HCT116 (cell line): Measurements from ENCODE around the gene GABRG1. TPM values are rescaled to one million over a fixed set of nuclear protein-coding genes. Genes with fewer than 3 reads are reported as not detected.

Experiments
- ATAC-seq: fragments of 200-7000 bp; cut with Tn5 transposase; 2 replicates; pipeline ENCODE4 v1.9.1; 2020; ENCODE audit warnings: mild to moderate bottlenecking, moderate library complexity
- BruUV-seq: library from RNA; stranded (reverse); fragments of 400-500 nt; replicated peaks from 2 replicates; lab custom pipeline; 2021; lab: Mats Ljungman, UMichigan
- CTCF ChIA-PET: fragments of 300-600 bp; sonication (Branson Sonifier 250); formaldehyde crosslinking; loops from one replicate; lab custom pipeline; 2021; ENCODE audit warnings: antibody characterized with exemption; lab: Charles Lee
- POLR2A ChIA-PET: fragments of 300-600, 350-600 bp; sonication (Branson Sonifier 250); formaldehyde crosslinking; loops from one replicate; lab custom pipeline; 2021; ENCODE audit warnings: antibody characterized with exemption; lab: Charles Lee
- RAD21 ChIA-PET, 2 experiments: fragments of 300-600 bp; sonication (Branson Sonifier 250); formaldehyde crosslinking; loops; one replicate each; lab custom pipeline; 2023; ENCODE audit warnings: low total read pairs in 2 of 2; ENCODE audit not compliant: uncharacterized antibody in 2 of 2, unreplicated experiment in 2 of 2, low non-redundant PET in 1 of 2; lab: Charles Lee
- DNase-seq: peaks from one replicate; pipeline ENCODE4 v3.0.0-alpha.2; 2010; ENCODE audit warnings: low read depth, low spot score
- H2AFZ ChIP-seq: fragments of 200-600 bp; shearing (Covaris generic), sonication (generic); 2 replicates; pipeline ENCODE4 v1.6.1; 2017; ENCODE audit warnings: low read depth, mixed run types, mixed read lengths, antibody characterized with exemption, low read length; ENCODE audit not compliant: poor library complexity, severe bottlenecking
- H3K27ac ChIP-seq: 2 replicates; pipeline ENCODE4 v1.5.1; 2012; ENCODE audit warnings: low read depth, low read length
- H3K27me3 ChIP-seq: fragments of 200-600 bp; sonication (generic); 2 replicates; pipeline ENCODE4 v1.6.1; 2016; ENCODE audit warnings: mixed run types, low read length, mixed read lengths; ENCODE audit not compliant: insufficient read depth
- H3K36me3 ChIP-seq, 2 experiments: fragments of 200-500 bp in 1 of 2; fragments of 200-600 bp in 1 of 2; sonication (Bioruptor generic) in 1 of 2; sonication (generic) in 1 of 2; 2 replicates each; pipeline versions ENCODE4 v1.5.1 to v1.6.1; 2014 to 2016; ENCODE audit warnings: low read length in 2 of 2, inconsistent platforms in 1 of 2, mixed read lengths in 1 of 2, mixed run types in 1 of 2; ENCODE audit not compliant: insufficient read depth in 2 of 2, control insufficient read depth in 1 of 2
- H3K4me1 ChIP-seq, 2 experiments: fragments of 200-600 bp in 1 of 2; sonication (generic) in 1 of 2; 2 replicates each; pipeline versions ENCODE4 v1.5.1 to v1.6.1; 2012 to 2017; ENCODE audit warnings: low read length in 2 of 2, inconsistent platforms in 1 of 2, mild to moderate bottlenecking in 1 of 2, mixed read lengths in 1 of 2, mixed run types in 1 of 2, moderate library complexity in 1 of 2; ENCODE audit not compliant: insufficient read depth in 2 of 2, control insufficient read depth in 1 of 2
- H3K4me2 ChIP-seq: fragments of 200-600 bp; sonication (generic); 2 replicates; pipeline ENCODE4 v1.6.1; 2017; ENCODE audit warnings: mixed run types, low read length, mixed read lengths
- H3K4me3 ChIP-seq, 2 experiments: fragments of 200-600 bp in 1 of 2; sonication (generic) in 1 of 2; replicated peaks in 1 of 2; 2 replicates each; pipeline ENCODE4 v1.5.1; 2011 to 2016; ENCODE audit warnings: low read length in 2 of 2, control low read depth in 1 of 2, low read depth in 1 of 2, mild to moderate bottlenecking in 1 of 2, mixed read lengths in 1 of 2, mixed run types in 1 of 2
- H3K79me2 ChIP-seq: fragments of 200-600 bp; sonication (generic); 2 replicates; pipeline ENCODE4 v1.6.1; 2017; ENCODE audit warnings: mild to moderate bottlenecking, mixed run types, low read length, moderate library complexity, mixed read lengths; ENCODE audit not compliant: insufficient read depth
- H3K9ac ChIP-seq: fragments of 200-600 bp; sonication (generic); 2 replicates; pipeline ENCODE4 v1.6.1; 2016; ENCODE audit warnings: low read length, mixed read lengths
- H3K9me2 ChIP-seq: fragments of 200-600 bp; sonication (generic), shearing (Covaris generic); 2 replicates; pipeline ENCODE4 v1.6.1; 2017; ENCODE audit warnings: mixed run types, mild to moderate bottlenecking, moderate library complexity; ENCODE audit not compliant: insufficient read depth
- H3K9me3 ChIP-seq, 2 experiments: fragments of 200-500 bp in 1 of 2; fragments of 200-600 bp in 1 of 2; sonication (Bioruptor generic) in 1 of 2; sonication (generic) in 1 of 2; 2 replicates each; pipeline ENCODE4 v1.6.1; 2014 to 2017; ENCODE audit warnings: low read length in 2 of 2, mixed read lengths in 2 of 2, inconsistent platforms in 1 of 2, low read depth in 1 of 2, mild to moderate bottlenecking in 1 of 2, mixed run types in 1 of 2, moderate library complexity in 1 of 2; ENCODE audit not compliant: control insufficient read depth in 1 of 2, insufficient read depth in 1 of 2
- H4K20me1 ChIP-seq: fragments of 200-600 bp; sonication (generic), shearing (Covaris generic); 2 replicates; pipeline ENCODE4 v1.6.1; 2017; ENCODE audit warnings: mixed run types, mild to moderate bottlenecking, moderate library complexity; ENCODE audit not compliant: insufficient read depth
- POLR2A ChIP-seq: IDR thresholded peaks from 2 replicates; pipeline ENCODE4 v1.7.0; 2011; ENCODE audit warnings: borderline replicate concordance; ENCODE audit not compliant: insufficient read depth, insufficient read length; ENCODE audit errors: extremely low read depth
- SRF ChIP-seq: IDR thresholded peaks from 2 replicates; pipeline ENCODE4 v1.6.1; 2012; ENCODE audit warnings: low read depth
- YY1 ChIP-seq: IDR thresholded peaks from 2 replicates; pipeline ENCODE4 v1.6.1; 2011; ENCODE audit warnings: low read length, low read depth, moderate library complexity, mild to moderate bottlenecking; ENCODE audit not compliant: insufficient replicate concordance; ENCODE audit errors: extremely low read depth
- intact Hi-C: fragments of 100-400 bp; cut with micrococcal nuclease; formaldehyde crosslinking; loops from 2 replicates; pipeline ENCODE4 v1.10.0; 2022
- total RNA-seq: library from RNA; stranded (reverse); gene quantifications from one replicate; pipeline ENCODE4 v1.2.1, GENCODE V29; 2021; ENCODE audit not compliant: unreplicated experiment
- TF ChIP-seq, protein P1 (sequence below): IDR thresholded peaks from 2 replicates; pipeline ENCODE4 v1.6.1; 2011; ENCODE audit warnings: mild to moderate bottlenecking, low read length, moderate library complexity; ENCODE audit not compliant: insufficient replicate concordance; ENCODE audit errors: extremely low read depth
- TF ChIP-seq, protein P2 (sequence below): IDR thresholded peaks from 2 replicates; pipeline ENCODE4 v1.6.1; 2012
- TF ChIP-seq, protein P3 (sequence below): IDR thresholded peaks from 2 replicates; pipeline ENCODE4 v1.6.1; 2012; ENCODE audit warnings: low read depth

GABRG1 gene
- total RNA-seq, 1 experiment from 2014 or later, result not detected

DNA sequence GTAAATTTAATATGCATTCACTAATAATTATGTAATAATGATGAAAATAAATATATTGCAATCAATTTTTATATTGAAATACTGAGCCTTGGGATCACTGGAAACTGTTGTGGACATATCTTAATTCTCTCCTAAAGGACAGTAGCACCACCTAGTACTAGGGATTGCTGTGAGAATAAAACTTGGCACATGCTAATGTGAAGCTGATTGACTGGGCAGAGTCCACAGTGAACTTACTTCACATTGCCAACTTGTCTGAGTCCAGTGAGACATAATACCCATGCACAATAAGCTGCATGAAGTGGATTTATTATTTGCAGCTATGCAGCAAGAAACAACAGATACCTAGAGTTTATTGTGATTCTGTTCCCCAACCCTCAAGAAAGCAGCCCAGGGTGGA is 131.1 kb downstream of the GABRG1 start:
- BruUV-seq, result no TSS peak
- no peak overlapping the region for H2AFZ ChIP-seq
- RAD21 ChIA-PET, result no interaction called here
- H3K9me3 ChIP-seq, result peaks cover 5 to 11% of the 10 kb centered on the region in 2 experiments; a peak in 3 of 4 replicates
- H3K4me2 ChIP-seq, result no peak overlapping the region
- H3K4me3 ChIP-seq, result no peak overlapping the region
- no peaks in the 10 kb centered on the region for H3K27me3 ChIP-seq
- intact Hi-C loops, result no loop called here
- no peaks in the 10 kb centered on the region for H3K9me2 ChIP-seq
- POLR2A ChIA-PET, result no interaction called here
- DNase-seq (no peak), ATAC-seq (no peak)
- CTCF ChIA-PET, result no interaction called here
- no peak overlapping the region for H3K27ac ChIP-seq
- H4K20me1 ChIP-seq, result no peaks in the 10 kb centered on the region
- no peak overlapping the region for H3K9ac ChIP-seq
- H3K4me1 ChIP-seq, result no peaks in the 10 kb centered on the region
- H3K36me3 ChIP-seq, result no peaks in the 10 kb centered on the region
- TF ChIP-seq SRF (no peak), YY1 (no peak), POLR2A (no peak)
- TF ChIP-seq, protein P1, sequence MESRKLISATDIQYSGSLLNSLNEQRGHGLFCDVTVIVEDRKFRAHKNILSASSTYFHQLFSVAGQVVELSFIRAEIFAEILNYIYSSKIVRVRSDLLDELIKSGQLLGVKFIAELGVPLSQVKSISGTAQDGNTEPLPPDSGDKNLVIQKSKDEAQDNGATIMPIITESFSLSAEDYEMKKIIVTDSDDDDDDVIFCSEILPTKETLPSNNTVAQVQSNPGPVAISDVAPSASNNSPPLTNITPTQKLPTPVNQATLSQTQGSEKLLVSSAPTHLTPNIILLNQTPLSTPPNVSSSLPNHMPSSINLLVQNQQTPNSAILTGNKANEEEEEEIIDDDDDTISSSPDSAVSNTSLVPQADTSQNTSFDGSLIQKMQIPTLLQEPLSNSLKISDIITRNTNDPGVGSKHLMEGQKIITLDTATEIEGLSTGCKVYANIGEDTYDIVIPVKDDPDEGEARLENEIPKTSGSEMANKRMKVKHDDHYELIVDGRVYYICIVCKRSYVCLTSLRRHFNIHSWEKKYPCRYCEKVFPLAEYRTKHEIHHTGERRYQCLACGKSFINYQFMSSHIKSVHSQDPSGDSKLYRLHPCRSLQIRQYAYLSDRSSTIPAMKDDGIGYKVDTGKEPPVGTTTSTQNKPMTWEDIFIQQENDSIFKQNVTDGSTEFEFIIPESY, result no peak
- TF ChIP-seq, protein P2, sequence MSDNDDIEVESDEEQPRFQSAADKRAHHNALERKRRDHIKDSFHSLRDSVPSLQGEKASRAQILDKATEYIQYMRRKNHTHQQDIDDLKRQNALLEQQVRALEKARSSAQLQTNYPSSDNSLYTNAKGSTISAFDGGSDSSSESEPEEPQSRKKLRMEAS, result no peak
- TF ChIP-seq, protein P3, sequence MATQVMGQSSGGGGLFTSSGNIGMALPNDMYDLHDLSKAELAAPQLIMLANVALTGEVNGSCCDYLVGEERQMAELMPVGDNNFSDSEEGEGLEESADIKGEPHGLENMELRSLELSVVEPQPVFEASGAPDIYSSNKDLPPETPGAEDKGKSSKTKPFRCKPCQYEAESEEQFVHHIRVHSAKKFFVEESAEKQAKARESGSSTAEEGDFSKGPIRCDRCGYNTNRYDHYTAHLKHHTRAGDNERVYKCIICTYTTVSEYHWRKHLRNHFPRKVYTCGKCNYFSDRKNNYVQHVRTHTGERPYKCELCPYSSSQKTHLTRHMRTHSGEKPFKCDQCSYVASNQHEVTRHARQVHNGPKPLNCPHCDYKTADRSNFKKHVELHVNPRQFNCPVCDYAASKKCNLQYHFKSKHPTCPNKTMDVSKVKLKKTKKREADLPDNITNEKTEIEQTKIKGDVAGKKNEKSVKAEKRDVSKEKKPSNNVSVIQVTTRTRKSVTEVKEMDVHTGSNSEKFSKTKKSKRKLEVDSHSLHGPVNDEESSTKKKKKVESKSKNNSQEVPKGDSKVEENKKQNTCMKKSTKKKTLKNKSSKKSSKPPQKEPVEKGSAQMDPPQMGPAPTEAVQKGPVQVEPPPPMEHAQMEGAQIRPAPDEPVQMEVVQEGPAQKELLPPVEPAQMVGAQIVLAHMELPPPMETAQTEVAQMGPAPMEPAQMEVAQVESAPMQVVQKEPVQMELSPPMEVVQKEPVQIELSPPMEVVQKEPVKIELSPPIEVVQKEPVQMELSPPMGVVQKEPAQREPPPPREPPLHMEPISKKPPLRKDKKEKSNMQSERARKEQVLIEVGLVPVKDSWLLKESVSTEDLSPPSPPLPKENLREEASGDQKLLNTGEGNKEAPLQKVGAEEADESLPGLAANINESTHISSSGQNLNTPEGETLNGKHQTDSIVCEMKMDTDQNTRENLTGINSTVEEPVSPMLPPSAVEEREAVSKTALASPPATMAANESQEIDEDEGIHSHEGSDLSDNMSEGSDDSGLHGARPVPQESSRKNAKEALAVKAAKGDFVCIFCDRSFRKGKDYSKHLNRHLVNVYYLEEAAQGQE, result no peak
- no peaks in the 10 kb centered on the region for H3K79me2 ChIP-seq
